Lower lobe of right lung (tissue), 2 donors: ENCODE data around the gene HBB. TPM values are rescaled to one million over a fixed set of nuclear protein-coding genes. Genes with fewer than 3 reads are reported as not detected.
"Not testable (repeated sequence)": the region's sequence is repeated elsewhere in the genome, so short reads cannot be mapped to it uniquely, and the experiment has no call there.

Experiments used
- ATAC-seq, 2 donors: fragments of 200-7000 bp; cut with Tn5 transposase; one replicate each; pipeline ENCODE4 v1.9.1; 2020 to 2022; ENCODE audit warnings: mild to moderate bottlenecking in 2 of 2, moderate library complexity in 2 of 2
- DNase-seq: peaks from one replicate; pipeline ENCODE4 v3.0.0-alpha.2; 2020
- H3K27ac ChIP-seq: fragments of 200-600 bp; one replicate; pipeline ENCODE4 v1.8.0; 2022
- H3K27me3 ChIP-seq: fragments of 200-600 bp; one replicate; pipeline ENCODE4 v1.8.0; 2022; ENCODE audit warnings: low read depth
- H3K36me3 ChIP-seq: fragments of 200-600 bp; one replicate; pipeline ENCODE4 v1.8.0; 2022; ENCODE audit warnings: mild to moderate bottlenecking
- H3K4me1 ChIP-seq: fragments of 200-600 bp; one replicate; pipeline ENCODE4 v1.8.0; 2022
- H3K4me3 ChIP-seq: fragments of 200-600 bp; one replicate; pipeline ENCODE4 v1.8.0; 2022; ENCODE audit warnings: mild to moderate bottlenecking
- H3K9me3 ChIP-seq: fragments of 200-600 bp; one replicate; pipeline ENCODE4 v1.8.0; 2022
- intact Hi-C: fragments of 100-400 bp; cut with DNase I; formaldehyde crosslinking; loops from one replicate; pipeline ENCODE4 v1.11.0; 2022
- total RNA-seq: library from RNA; stranded (reverse); fragmentation: NEBNext Ultra II Directional; extraction: Animal tissue kit (Norgen Biotek cat#: 25700); gene quantifications from one replicate; pipeline ENCODE4 v1.2.1, GENCODE V29; 2021
- TF ChIP-seq, protein P1 (sequence below): fragments of 200-600 bp; IDR thresholded peaks from one replicate; pipeline ENCODE4 v1.8.0; 2022; ENCODE audit warnings: antibody characterized with exemption, mild to moderate bottlenecking
- donor health status: DM: no; HTN: yes; CAD: no; lungs with severe emphysema.

The HBB gene
- total RNA-seq, 1 donor from 2014 or later = 323 TPM

GRCh38 chr11:5252919-5253265 lies 26.0 kb upstream of the HBB start:
- ATAC-seq (no peak), DNase-seq (no peak)
- Histone ChIP-seq H3K9me3 (no peaks in the 10 kb centered on the region), H3K4me3 (no peak overlapping the region), H3K36me3 (no peaks in the 10 kb centered on the region), H3K27me3 (no peaks in the 10 kb centered on the region), H3K4me1 (no peaks in the 10 kb centered on the region), H3K27ac (no peak overlapping the region)
- TF ChIP-seq, protein P1, sequence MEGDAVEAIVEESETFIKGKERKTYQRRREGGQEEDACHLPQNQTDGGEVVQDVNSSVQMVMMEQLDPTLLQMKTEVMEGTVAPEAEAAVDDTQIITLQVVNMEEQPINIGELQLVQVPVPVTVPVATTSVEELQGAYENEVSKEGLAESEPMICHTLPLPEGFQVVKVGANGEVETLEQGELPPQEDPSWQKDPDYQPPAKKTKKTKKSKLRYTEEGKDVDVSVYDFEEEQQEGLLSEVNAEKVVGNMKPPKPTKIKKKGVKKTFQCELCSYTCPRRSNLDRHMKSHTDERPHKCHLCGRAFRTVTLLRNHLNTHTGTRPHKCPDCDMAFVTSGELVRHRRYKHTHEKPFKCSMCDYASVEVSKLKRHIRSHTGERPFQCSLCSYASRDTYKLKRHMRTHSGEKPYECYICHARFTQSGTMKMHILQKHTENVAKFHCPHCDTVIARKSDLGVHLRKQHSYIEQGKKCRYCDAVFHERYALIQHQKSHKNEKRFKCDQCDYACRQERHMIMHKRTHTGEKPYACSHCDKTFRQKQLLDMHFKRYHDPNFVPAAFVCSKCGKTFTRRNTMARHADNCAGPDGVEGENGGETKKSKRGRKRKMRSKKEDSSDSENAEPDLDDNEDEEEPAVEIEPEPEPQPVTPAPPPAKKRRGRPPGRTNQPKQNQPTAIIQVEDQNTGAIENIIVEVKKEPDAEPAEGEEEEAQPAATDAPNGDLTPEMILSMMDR = no peak
- intact Hi-C loops = no loop called here

DNA sequence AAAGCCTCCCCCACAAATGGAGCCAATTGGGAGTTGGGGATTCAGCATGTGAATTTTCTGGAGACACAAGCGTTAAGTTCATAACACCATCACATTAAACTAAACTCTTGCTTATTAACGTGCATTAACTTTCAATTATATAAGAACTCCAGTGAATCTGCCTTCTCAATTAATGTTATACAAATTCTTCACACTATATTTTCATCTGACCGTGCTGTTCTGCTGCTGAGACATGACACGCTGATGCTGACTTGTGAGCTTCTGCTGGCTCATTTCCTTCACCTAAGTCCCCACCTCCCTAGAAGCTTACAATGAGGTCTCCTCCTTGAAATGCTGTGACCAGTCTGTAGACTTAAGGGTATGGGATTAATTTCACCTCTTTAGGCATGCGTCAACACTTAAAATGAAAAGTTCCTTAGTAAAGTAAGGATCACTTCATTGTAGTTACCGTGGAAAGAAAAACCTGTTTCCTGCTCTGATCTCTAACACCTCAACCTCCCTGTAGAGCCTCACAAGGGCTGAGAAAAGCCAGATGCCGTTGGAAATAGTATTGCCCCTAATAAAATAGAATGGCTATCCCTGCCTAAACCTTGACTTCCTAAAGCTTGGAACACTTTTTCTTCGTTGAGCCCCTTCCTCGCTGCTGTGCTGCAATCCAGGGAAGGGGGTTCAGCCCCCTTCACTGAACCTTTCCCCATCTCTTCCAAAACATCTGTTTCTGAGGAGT lies 25.5 kb upstream of the HBB start:
- Histone ChIP-seq H3K4me3 (no peak overlapping the region), H3K27ac (no peak overlapping the region), H3K4me1 (no peaks in the 10 kb centered on the region), H3K36me3 (no peaks in the 10 kb centered on the region), H3K9me3 (no peaks in the 10 kb centered on the region), H3K27me3 (no peaks in the 10 kb centered on the region)
- ATAC-seq = no peak
- TF ChIP-seq, protein P1 = no peak
- intact Hi-C loops = no loop called here
- DNase-seq = no peak

DNA sequence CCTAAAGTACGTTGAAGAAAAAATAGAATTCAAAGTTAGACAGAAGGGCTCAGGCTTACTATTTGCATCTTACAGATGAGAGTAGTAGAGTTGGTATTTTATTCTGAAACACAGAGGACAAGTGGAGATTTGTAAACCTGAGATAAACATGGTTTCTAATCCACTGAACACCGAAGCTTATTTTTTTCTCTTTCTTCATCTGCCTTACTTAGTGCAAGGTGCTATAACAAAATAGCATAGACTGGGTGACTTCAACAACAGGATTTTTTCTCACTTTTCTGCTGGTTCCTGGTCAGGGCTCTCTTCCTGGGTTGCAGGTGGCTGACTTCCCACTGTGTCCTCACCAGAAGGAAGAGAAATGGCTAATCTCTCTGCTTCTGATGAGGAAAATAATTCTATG lies 24.9 kb upstream of the HBB start:
- Histone ChIP-seq H3K9me3 (no peaks in the 10 kb centered on the region), H3K36me3 (no peaks in the 10 kb centered on the region), H3K4me3 (no peak overlapping the region), H3K4me1 (no peaks in the 10 kb centered on the region), H3K27ac (no peak overlapping the region), H3K27me3 (no peaks in the 10 kb centered on the region)
- intact Hi-C loops = no loop called here
- ATAC-seq = no peak
- TF ChIP-seq, protein P1 = no peak
- DNase-seq = no peak

GRCh38 chr11:5250543-5251204 lies 23.8 kb upstream of the HBB start:
- no peak overlapping the region for H3K4me3 ChIP-seq
- H3K4me1 ChIP-seq = no peaks in the 10 kb centered on the region
- ATAC-seq (no peak), DNase-seq (no peak)
- no peaks in the 10 kb centered on the region for H3K9me3 ChIP-seq
- TF ChIP-seq, protein P1 = no peak
- H3K27ac ChIP-seq = no peak overlapping the region
- no peaks in the 10 kb centered on the region for H3K36me3 ChIP-seq
- intact Hi-C loops = no loop called here
- H3K27me3 ChIP-seq = no peaks in the 10 kb centered on the region

DNA sequence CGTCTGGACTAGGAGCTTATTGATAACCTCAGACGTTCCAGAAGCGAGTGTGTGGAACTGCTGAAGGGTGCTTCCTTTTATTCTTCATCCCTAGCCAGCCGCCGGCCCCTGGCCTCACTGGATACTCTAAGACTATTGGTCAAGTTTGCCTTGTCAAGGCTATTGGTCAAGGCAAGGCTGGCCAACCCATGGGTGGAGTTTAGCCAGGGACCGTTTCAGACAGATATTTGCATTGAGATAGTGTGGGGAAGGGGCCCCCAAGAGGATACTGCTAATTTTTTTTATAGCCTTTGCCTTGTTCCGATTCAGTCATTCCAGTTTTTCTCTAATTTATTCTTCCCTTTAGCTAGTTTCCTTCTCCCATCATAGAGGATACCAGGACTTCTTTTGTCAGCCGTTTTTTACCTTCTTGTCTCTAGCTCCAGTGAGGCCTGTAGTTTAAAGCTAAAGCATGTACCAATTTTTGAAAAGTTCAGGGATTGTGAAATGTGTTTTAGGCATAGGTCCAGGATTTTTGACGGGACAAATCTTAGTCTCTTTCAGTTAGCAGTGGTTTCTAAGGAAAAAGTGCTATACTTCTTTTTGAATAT lies 23.0 kb upstream of the HBB start, which contains the start of gene HBG1:
Gene HBG1 (minus strand): TSS at position 51 of the 590 bp plus-strand sequence. CDS start 53 bp downstream, outside the sequence.
- H3K4me3 ChIP-seq, H3K9me3 ChIP-seq, DNase-seq, H3K27me3 ChIP-seq, H3K36me3 ChIP-seq, H3K27ac ChIP-seq, ATAC-seq, intact Hi-C loops, H3K4me1 ChIP-seq: not testable (repeated sequence)

GRCh38 chr11:5248498-5248897 lies 21.6 kb upstream of the HBB start:
- not testable (repeated sequence) for ATAC-seq

More at GRCh38 chr11:5248498-5248897, 21.6 kb upstream of the HBB start:
- H3K4me1 ChIP-seq, H3K27me3 ChIP-seq, H3K36me3 ChIP-seq, H3K4me3 ChIP-seq, DNase-seq, intact Hi-C loops, H3K9me3 ChIP-seq, H3K27ac ChIP-seq: not testable (repeated sequence)
